ENCODE results near the gene FGF14. TPM values are rescaled to one million over a fixed set of nuclear protein-coding genes. Genes with fewer than 3 reads are reported as not detected.

The FGF14 gene
- total RNA-seq, 1 experiment from 2014 or later: 0.22 TPM

DNA sequence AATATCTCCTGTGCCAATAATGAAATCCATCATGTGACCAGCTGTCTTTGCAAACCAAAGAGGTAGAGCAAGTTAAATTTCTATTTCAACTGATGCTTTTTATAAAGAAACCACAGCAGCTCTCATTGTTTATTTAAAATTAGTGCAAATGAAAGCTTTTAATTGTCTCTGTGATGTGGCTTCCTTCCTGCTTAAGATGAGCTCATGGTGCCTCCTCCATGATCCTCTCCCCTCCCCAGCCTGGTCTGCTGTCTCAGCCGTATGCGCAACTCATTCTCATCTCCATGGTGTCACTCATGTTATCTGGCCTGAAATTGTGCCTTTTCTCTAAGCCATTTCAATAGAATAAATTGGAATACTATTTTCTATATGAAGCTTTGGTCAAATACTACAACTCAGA, 270.6 kb downstream of the FGF14 start:
- no peak overlapping the region for H4K91ac ChIP-seq (ENCODE audit: insufficient read length, low read depth, low read length)
- no peaks in the 10 kb centered on the region for H3K79me2 ChIP-seq (ENCODE audit: insufficient read depth, low read length)
- H3K9ac ChIP-seq (ENCODE audit: extremely low read depth, insufficient read length, low read length): no peak overlapping the region
- H4K5ac ChIP-seq (ENCODE audit: insufficient read length, low read depth, low read length): no peak overlapping the region
- no peak overlapping the region for H3K56ac ChIP-seq (ENCODE audit: insufficient read length, low read depth, low read length)
- Mint-ChIP-seq H3K27me3 (ENCODE audit: low read depth) (no peaks in the 10 kb centered on the region), H3K9me3 (no peaks in the 10 kb centered on the region; a peak in 1 of 5 replicates), H3K27ac (no peak overlapping the region), H3K36me3 (ENCODE audit: insufficient read depth in 1 of 3, low read depth in 3 of 3) (no peaks in the 10 kb centered on the region; a peak in 1 of 7 replicates), H3K4me3 (no peak overlapping the region), H3K4me1 (peaks cover 5% of the 10 kb centered on the region in 2 experiments)
- H3K79me1 ChIP-seq (ENCODE audit: insufficient read depth, low read depth, low read length, poor library complexity, severe bottlenecking): no peaks in the 10 kb centered on the region
- no peak overlapping the region for H2BK120ac ChIP-seq (ENCODE audit: low read depth, low read length, poor library complexity, severe bottlenecking)
- no peak overlapping the region for H2AK5ac ChIP-seq (ENCODE audit: insufficient read length, low read length)
- no peak overlapping the region for H3K4ac ChIP-seq (ENCODE audit: low read depth, low read length)
- H3K4me1 ChIP-seq (ENCODE audit: insufficient read depth, low read length): no peaks in the 10 kb centered on the region; the same call in 1 of the 2 replicates
- no peaks in the 10 kb centered on the region for H4K20me1 ChIP-seq (ENCODE audit: control insufficient read depth, insufficient read depth, insufficient read length)
- no peaks in the 10 kb centered on the region for H3K23me2 ChIP-seq (ENCODE audit: insufficient read length, low read depth, low read length, poor library complexity, severe bottlenecking)
- H3K4me2 ChIP-seq (ENCODE audit: insufficient read depth, insufficient read length, low read length): no peak overlapping the region
- WGBS (ENCODE audit: extremely low coverage, insufficient read length, low lambda C conversion rate): no CpG with 5 or more reads among the region's 2 CpGs
- no peak overlapping the region for H3K14ac ChIP-seq (ENCODE audit: insufficient read depth, low read length)
- H2AFZ ChIP-seq (ENCODE audit: low read length): no peak overlapping the region
- H3T11ph ChIP-seq (ENCODE audit: low read length): no peak overlapping the region
- no peaks in the 10 kb centered on the region for H3K9me3 ChIP-seq (ENCODE audit: control insufficient read depth, low read depth, low read length)
- no peak overlapping the region for H3K27ac ChIP-seq (ENCODE audit: insufficient read length, low read depth, low read length)
- H2BK12ac ChIP-seq (ENCODE audit: insufficient read length, low read depth, low read length): no peak overlapping the region
- H3K27me3 ChIP-seq (ENCODE audit: insufficient read depth, low read length): no peaks in the 10 kb centered on the region
- H2BK15ac ChIP-seq (ENCODE audit: low read depth, low read length): no peak overlapping the region
- no peak overlapping the region for H2BK5ac ChIP-seq (ENCODE audit: insufficient read length, low read length)
- H2BK20ac ChIP-seq (ENCODE audit: low read depth, low read length, poor library complexity, severe bottlenecking): no peak overlapping the region
- TF ChIP-seq, protein P1, sequence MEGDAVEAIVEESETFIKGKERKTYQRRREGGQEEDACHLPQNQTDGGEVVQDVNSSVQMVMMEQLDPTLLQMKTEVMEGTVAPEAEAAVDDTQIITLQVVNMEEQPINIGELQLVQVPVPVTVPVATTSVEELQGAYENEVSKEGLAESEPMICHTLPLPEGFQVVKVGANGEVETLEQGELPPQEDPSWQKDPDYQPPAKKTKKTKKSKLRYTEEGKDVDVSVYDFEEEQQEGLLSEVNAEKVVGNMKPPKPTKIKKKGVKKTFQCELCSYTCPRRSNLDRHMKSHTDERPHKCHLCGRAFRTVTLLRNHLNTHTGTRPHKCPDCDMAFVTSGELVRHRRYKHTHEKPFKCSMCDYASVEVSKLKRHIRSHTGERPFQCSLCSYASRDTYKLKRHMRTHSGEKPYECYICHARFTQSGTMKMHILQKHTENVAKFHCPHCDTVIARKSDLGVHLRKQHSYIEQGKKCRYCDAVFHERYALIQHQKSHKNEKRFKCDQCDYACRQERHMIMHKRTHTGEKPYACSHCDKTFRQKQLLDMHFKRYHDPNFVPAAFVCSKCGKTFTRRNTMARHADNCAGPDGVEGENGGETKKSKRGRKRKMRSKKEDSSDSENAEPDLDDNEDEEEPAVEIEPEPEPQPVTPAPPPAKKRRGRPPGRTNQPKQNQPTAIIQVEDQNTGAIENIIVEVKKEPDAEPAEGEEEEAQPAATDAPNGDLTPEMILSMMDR (conservative IDR thresholded peaks at IDR 0.05): no peak
- no peak overlapping the region for H3K18ac ChIP-seq (ENCODE audit: insufficient read length, low read depth, low read length)
- no peak overlapping the region for H4K8ac ChIP-seq (replicated peaks; ENCODE audit: insufficient read length, low read depth, low read length)
- no peak overlapping the region for H3K23ac ChIP-seq (ENCODE audit: insufficient read length, low read depth, low read length)
- no peak for DNase-seq

Data from H9 (cell line).